IPS-18a (cell line): ENCODE measurements around the gene RBPJL.
A peak's percentile ranks its signal among the peaks of the same experiment; 100 is the strongest.

ENCODE experiments used
- H3K27ac ChIP-seq: one replicate; pipeline ENCODE4 v1.5.1; 2013; ENCODE audit warnings: low read length
- H3K27me3 ChIP-seq: one replicate; pipeline ENCODE4 v1.6.1; 2013; ENCODE audit warnings: mild to moderate bottlenecking, low read length; ENCODE audit not compliant: control insufficient read depth, insufficient read depth
- H3K36me3 ChIP-seq: one replicate; pipeline ENCODE4 v1.6.1; 2013; ENCODE audit warnings: low read depth, low read length; ENCODE audit not compliant: control insufficient read depth
- H3K4me1 ChIP-seq: one replicate; pipeline ENCODE4 v1.6.1; 2013; ENCODE audit warnings: low read depth, low read length; ENCODE audit not compliant: control insufficient read depth
- H3K4me3 ChIP-seq: one replicate; pipeline ENCODE4 v1.5.1; 2013; ENCODE audit warnings: low read length
- H3K9ac ChIP-seq: one replicate; pipeline ENCODE4 v1.6.1; 2013; ENCODE audit warnings: mild to moderate bottlenecking, low read length, moderate library complexity
- H3K9me3 ChIP-seq: one replicate; pipeline ENCODE4 v1.6.1; 2013; ENCODE audit warnings: low read depth, low read length; ENCODE audit not compliant: control insufficient read depth

RBPJL gene

DNA sequence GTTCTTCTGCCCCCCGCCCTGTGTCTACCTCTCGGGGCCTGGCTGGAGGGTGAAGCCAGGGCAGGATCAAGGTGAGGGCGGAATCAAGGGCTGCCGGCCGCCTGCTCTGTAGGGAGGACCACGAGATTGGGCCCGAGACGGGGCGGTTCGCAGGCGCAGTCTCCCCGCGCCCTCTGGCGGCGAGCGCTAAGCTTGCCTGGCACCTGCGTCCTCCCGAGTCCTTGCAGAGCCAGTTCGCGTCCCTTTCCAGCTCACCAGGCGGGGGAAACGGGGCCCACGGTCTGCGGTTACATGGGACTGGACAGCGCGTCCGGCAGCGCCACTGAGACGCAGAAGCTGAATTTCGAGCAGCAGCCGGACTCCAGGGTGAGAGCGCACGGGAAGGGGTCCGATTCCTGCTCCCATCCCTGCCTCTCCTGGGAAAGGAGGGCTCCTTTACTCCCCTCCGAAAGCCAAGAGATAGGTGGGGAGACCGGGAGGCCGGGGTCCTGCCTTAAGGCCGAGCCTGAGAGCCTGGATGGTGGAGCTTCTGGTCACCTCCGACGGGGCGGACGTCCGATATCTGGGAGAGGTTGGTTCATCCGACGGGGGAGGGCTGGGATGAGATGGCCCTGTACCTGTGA lies 5.1 kb downstream of the RBPJL start:
- Histone ChIP-seq H3K27ac (no peak overlapping the region), H3K4me3 (peak overlapping the region; percentile 8), H3K9ac (no peak overlapping the region), H3K9me3 (no peaks in the 10 kb centered on the region), H3K36me3 (no peaks in the 10 kb centered on the region), H3K27me3 (peaks cover 17% of the 10 kb centered on the region), H3K4me1 (no peaks in the 10 kb centered on the region)

- Histone ChIP-seq H3K36me3 (no peaks in the 10 kb centered on the region), H3K27me3 (peaks cover 17% of the 10 kb centered on the region), H3K4me1 (no peaks in the 10 kb centered on the region), H3K9ac (no peak overlapping the region), H3K4me3 (peak overlapping the region; percentile 8), H3K9me3 (no peaks in the 10 kb centered on the region), H3K27ac (no peak overlapping the region)
These were observed 5.6 kb downstream of the RBPJL start for GRCh38 chr20:45312241-45312640.

GRCh38 chr20:45313065-45313695 lies 6.5 kb downstream of the RBPJL start:
- H3K4me1 ChIP-seq, result no peaks in the 10 kb centered on the region
- no peak overlapping the region for H3K9ac ChIP-seq
- no peak overlapping the region for H3K4me3 ChIP-seq
- no peaks in the 10 kb centered on the region for H3K9me3 ChIP-seq
- no peak overlapping the region for H3K27ac ChIP-seq
- peaks cover 17% of the 10 kb centered on the region for H3K27me3 ChIP-seq
- no peaks in the 10 kb centered on the region for H3K36me3 ChIP-seq

DNA sequence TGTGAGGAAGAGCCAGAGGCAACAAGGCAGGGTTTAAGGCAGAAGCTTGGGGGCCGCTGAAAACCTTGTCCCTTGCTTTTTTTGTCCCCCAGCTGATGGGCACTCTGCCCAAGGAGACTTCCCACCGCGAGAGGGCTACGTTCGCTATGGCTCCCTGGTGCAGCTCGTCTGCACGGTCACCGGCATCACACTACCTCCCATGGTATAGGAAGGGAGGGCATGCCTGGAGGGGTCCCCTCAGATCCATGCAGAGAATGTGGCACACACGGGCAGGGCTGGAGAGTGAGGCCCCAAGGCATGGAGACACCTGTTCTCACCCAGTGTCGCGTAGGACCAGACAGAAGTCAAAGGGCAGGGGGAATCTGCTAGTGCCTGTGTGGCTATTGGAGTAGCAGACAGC lies 7.3 kb downstream of the RBPJL start:
- Histone ChIP-seq H3K27me3 (peaks cover 17% of the 10 kb centered on the region), H3K9ac (no peak overlapping the region), H3K4me1 (no peaks in the 10 kb centered on the region)

DNA sequence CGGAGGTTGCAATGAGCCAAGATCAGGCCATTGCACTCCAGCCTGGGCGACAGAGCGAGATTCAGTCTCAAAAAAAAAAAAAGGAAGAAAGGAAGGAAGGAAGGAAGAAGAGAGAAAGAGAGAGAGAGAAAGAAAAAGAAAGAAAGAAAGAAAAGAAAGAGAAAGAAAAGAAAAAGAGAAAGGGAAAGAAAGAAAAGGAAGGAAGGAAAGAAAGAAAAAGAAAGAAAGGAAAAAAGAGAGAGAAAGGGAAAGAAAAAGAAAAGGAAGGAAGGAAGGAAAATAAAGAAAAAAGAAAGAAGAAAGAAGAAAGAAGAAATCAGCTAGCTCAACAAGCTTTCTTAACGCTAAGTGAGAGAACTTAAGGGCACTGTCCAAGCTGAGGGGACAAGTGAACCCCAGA lies 9.0 kb downstream of the RBPJL start:
- H3K4me1 ChIP-seq, result no peaks in the 10 kb centered on the region
- H3K27ac ChIP-seq, result no peak overlapping the region
- no peak overlapping the region for H3K9ac ChIP-seq
- H3K4me3 ChIP-seq, result no peak overlapping the region
- no peaks in the 10 kb centered on the region for H3K9me3 ChIP-seq
- H3K36me3 ChIP-seq, result no peaks in the 10 kb centered on the region
- peaks cover 16% of the 10 kb centered on the region for H3K27me3 ChIP-seq

More for the DNA sequence above, 7.3 kb downstream of the RBPJL start:
- Histone ChIP-seq H3K9me3 (no peaks in the 10 kb centered on the region), H3K36me3 (no peaks in the 10 kb centered on the region), H3K4me3 (no peak overlapping the region), H3K27ac (no peak overlapping the region)

- Histone ChIP-seq H3K4me1 (no peaks in the 10 kb centered on the region), H3K27me3 (peaks cover 9% of the 10 kb centered on the region), H3K36me3 (no peaks in the 10 kb centered on the region), H3K4me3 (no peak overlapping the region), H3K9ac (no peak overlapping the region), H3K9me3 (no peaks in the 10 kb centered on the region), H3K27ac (no peak overlapping the region)
These were observed 9.8 kb downstream of the RBPJL start for GRCh38 chr20:45316150-45317080.

DNA sequence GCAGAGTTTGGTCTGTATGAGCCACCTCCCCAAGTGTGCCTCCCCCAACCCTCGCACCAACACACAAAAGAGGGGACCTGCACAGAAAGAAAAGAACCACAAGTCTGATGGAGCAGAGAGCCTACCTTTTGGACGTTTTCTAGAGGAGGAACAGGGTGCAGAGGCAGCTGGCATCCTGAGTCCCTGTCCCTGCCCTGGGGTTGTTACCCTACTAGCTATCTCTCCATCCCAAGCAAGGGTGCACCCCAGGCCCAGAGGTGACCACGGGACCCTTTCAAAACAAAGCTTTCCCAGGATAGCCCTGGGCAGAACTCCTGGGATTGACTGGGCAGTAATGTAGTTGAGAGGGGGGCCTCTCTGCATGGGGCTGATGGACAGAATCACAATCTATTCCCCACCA lies 11.2 kb downstream of the RBPJL start:
- Histone ChIP-seq H3K9me3 (no peaks in the 10 kb centered on the region), H3K27me3 (no peaks in the 10 kb centered on the region), H3K36me3 (no peaks in the 10 kb centered on the region), H3K9ac (no peak overlapping the region), H3K4me3 (no peak overlapping the region), H3K4me1 (no peaks in the 10 kb centered on the region), H3K27ac (no peak overlapping the region)

DNA sequence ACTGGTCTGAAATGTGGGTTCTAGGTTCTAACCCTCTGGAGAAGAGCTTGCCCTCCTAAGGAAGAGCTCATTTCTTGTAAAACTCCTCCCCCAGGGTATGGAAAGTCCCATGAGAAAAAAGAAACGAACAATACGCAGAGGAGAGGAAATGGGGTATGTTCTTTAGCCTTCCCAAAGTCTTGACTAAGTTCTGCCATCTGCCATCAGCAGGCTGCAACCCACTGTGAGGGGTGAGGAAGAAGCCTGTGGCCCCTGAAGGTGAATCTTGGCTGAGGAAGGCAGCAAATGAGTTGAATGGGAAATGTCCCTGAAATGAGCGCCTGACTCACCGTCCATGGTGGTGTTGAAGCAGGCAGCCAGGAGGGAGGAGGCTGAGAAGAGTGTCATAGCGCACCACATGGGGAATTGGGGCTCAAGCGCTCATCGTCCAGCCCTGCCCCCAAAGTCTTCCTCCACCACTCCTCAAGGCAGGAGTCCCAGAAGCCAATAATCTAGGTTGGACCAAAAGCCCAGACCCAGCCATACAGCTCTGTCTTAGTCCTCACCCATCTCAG lies 11.8 kb downstream of the RBPJL start:
- Histone ChIP-seq H3K27ac (no peak overlapping the region), H3K9ac (no peak overlapping the region), H3K27me3 (no peaks in the 10 kb centered on the region), H3K9me3 (no peaks in the 10 kb centered on the region), H3K4me1 (no peaks in the 10 kb centered on the region), H3K36me3 (no peaks in the 10 kb centered on the region), H3K4me3 (no peak overlapping the region)

- Histone ChIP-seq H3K36me3 (no peaks in the 10 kb centered on the region), H3K27me3 (no peaks in the 10 kb centered on the region), H3K4me3 (no peak overlapping the region), H3K27ac (no peak overlapping the region), H3K9me3 (no peaks in the 10 kb centered on the region), H3K4me1 (no peaks in the 10 kb centered on the region), H3K9ac (no peak overlapping the region)
These were observed 12.3 kb downstream of the RBPJL start for GRCh38 chr20:45318948-45319347.

DNA sequence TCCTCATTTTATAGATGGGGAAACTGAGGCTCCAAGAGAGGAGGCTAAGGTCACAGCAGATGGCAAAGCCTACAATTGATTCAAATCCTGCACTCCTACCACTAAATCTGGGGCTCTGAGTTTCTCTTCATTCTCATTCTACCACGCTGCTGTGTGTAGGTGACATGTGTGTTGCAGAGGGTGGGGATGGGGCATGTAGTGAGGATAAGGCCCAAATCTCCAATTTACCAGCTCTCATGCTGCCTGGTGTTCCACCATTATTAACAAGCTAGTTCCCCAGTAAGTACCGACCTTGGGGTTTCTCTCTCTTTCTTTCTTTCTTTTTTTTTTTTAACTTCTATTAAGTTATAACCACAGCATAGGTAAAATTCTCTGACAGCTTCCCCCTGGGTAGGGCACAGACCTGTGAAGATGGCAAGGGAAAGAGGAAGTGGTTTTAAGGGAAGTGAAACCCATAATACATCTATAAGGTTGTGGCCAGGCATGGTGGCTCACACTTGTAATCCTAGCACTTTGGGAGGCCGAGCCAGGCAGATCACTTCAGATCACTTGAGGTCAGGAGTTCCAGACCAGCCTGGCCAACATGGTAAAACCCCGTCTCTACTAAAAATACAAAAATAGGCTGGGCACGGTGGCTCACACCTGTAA lies 14.4 kb downstream of the RBPJL start:
- Histone ChIP-seq H3K9ac (no peak overlapping the region), H3K27ac (no peak overlapping the region), H3K9me3 (no peaks in the 10 kb centered on the region), H3K4me3 (no peak overlapping the region), H3K36me3 (no peaks in the 10 kb centered on the region), H3K27me3 (no peaks in the 10 kb centered on the region), H3K4me1 (no peaks in the 10 kb centered on the region)

- H3K36me3 ChIP-seq, result peaks cover 10% of the 10 kb centered on the region
- H3K9me3 ChIP-seq, result no peaks in the 10 kb centered on the region
- H3K27me3 ChIP-seq, result no peaks in the 10 kb centered on the region
- no peaks in the 10 kb centered on the region for H3K4me1 ChIP-seq
- no peak overlapping the region for H3K27ac ChIP-seq
- no peak overlapping the region for H3K9ac ChIP-seq
- H3K4me3 ChIP-seq, result no peak overlapping the region
These were observed 16.3 kb downstream of the RBPJL start for GRCh38 chr20:45322952-45323383.
